DMS53 treated with DMSO at 0.1 percent for 48 hours (cell line): ENCODE results near the gene QSOX2.
A peak's percentile ranks its signal among the peaks of the same experiment; 100 is the strongest.
"Not testable (repeated sequence)": the region's sequence is repeated elsewhere in the genome, so short reads cannot be mapped to it uniquely, and the experiment has no call there.

Experiments
- DNase-seq: peaks from one replicate; lab custom pipeline; 2025; ENCODE audit not compliant: unreplicated experiment; lab: John Stamatoyannopoulos, UW

Gene QSOX2

GRCh38 chr9:136237486-136238341 lies 7.9 kb downstream of the QSOX2 start:
- DNase-seq = no peak

GRCh38 chr9:136236471-136237410 lies 8.9 kb downstream of the QSOX2 start:
- DNase-seq = not testable (repeated sequence)

DNA sequence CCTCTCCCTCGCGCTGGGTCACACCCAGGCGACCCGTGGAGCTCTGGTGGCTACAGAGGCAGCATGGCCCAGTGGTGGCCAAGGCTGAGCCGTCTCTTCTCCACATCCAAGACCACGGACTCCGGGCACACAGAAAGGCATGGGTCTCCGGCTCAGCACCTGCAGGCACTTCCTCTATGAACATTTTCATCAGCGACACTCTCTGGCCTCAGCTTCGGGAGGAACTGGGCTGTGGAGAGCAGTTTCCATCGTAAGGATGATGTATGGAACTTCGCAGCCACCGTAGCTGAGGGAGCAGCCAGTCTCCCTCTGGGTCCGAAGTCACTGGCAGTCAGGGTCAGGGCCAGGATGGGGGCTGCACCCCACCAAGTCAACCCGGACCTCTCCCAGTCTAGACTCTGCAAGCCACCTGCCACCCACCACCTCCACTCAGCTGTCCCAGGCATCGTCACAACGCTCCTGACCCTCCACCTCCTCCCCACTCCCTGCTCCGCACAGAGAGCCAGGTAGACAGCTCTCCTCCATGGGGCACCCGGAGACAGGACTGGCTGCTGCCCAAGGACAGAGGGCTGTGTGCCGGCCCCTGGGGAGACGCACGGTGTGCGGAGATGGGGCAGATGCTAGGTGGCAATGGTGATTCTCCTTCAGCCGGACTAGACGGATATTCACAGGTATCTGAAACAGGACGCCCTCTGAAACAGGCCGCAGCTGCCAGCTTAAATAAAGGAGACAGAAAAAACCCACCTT lies 9.7 kb downstream of the QSOX2 start:
- no peak for DNase-seq

DNA sequence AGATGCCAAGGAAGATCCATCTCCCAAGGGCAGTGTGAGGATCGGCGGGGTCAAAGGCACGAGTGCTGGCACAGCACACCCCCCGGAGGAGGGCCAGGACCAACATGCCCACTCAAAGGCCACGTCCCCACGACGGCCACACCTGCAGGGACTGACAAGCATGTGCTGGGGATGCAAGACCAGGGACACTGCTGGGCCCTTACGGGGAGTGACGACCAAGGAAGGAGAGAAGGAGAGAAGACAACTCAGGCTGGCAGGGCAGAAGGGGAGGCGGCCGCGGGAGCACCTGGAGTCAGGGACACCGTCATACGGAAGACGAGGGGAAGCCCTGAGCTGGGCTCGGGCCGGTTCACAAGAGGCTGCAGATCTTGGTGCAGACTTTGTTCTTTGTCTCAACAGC lies 10.4 kb downstream of the QSOX2 start:
- DNase-seq = no peak

GRCh38 chr9:136234597-136234996 lies 11.0 kb downstream of the QSOX2 start:
- DNase-seq = no peak

DNA sequence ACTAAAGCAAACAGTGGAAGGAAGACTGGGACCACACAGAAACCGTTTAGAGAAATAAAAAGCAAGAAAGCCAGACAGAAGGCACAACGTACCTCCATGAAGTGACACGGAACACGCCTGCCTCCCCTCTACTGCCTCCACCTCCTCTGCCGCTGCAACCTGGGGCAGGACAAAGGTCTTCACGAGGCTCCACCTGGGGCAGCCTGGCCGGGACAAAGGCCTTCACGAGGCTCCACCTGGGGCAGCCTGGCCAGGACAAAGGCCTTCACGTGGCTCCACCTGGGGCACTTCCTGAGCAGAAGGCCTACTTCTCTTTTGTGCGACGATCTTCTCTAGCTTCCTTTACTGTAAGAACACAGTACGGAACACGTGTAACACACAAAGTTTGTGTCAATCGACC lies 11.7 kb downstream of the QSOX2 start:
- DNase-seq = no peak

GRCh38 chr9:136233411-136233810 lies 12.2 kb downstream of the QSOX2 start:
- no peak for DNase-seq

DNA sequence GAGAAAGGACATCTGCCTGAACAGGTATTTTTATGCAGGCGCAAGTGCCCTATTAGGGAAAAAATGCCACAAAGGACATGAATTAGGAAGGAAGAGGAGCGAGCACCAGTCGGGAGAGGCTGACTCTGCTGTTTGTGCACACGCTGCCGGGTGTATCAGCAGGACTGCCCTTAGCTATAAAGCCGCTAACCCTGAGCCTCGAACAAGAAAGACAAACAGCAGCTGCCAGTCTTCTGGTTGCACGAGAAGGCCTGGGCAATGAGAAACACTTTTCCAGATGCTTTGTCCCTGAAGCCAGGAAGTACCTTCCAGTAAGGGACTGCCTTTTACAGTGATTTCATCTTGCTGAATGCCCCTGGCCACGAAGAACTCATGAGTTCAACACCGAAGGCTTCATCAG lies 12.6 kb downstream of the QSOX2 start:
- DNase-seq = no peak

DNA sequence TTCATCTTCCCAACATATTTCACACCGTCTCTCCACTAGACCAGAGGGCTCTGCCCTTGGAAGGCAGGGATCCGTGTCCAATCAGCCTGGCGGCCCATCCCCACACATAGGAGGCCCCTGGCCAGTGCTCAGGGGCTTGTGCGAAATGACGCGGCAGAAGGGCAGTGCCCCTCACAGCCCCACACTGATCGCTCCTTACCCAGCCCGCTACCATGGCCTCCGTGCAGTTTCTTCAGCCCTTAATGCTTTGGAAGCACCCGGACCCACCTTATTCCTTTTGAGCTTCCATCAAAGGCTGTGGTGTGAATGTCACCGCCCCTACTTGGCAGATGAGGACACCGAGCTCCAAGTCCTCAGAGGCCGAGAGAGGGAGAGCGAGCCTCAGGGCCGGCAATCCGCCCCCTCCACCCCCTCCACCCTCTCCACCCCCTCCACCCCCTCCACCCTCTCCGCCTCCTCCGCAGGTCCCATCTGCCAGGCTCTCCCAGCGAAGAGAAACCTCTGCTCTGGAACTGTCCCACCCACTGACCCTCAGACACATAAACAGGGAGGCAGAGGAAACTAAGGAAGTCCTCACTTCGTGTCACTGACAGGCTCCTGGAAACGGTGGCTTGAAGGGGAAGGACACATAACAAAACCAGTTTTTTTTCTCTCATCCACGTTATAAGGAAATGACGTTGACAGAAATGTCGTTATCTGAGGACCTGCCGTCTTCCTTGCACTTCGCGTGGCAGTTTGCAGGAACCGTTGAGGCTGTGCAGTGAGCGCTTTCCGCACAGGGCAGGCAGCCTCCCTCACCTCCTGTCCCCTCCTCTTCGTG lies 13.9 kb downstream of the QSOX2 start:
- no peak for DNase-seq

DNA sequence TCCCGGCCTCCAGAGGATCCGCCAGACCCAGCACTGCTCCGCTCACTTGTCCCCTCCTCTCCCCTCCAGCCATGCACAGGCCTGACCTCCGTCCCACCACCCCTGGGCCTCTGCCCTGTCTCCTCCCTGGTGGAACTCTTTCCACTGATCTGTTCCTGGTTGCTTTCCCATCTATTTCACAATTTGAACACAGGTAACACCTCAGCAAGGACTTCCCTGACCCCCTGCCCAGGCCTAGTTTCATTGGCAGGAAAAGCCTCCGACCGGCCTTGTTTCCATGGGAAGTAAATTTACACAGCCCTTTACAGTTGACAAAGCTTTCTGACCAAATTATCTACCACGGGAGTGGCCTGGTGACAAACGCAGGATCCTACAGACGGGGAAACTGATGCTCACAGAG lies 14.8 kb downstream of the QSOX2 start:
- DNase-seq = no peak

DNA sequence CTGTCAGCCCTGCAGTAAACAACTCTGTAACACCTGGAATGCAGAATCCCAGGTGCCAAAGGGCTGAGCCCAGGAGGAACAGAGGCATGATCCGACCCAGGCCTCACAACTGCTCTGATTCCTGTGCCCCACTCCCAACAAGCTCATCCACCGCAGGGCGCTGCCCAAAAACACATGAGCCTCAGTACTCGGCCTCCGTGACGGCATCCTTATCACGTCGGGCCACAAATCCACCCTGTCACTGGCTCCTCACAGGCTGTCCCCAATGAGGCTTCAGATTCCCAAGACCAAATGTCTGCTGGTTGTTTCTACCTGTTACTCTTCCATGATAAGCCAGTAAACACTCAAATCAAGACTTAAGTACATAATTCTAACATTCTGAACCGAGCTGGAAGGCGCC lies 15.2 kb downstream of the QSOX2 start:
- DNase-seq = no peak

- DNase-seq = no peak
These were observed 16.2 kb downstream of the QSOX2 start for GRCh38 chr9:136229096-136230065.

- DNase-seq = no peak
These were observed 17.3 kb downstream of the QSOX2 start for GRCh38 chr9:136228107-136228875.

- no peak for DNase-seq
These were observed 18.8 kb downstream of the QSOX2 start for GRCh38 chr9:136226680-136227407.

GRCh38 chr9:136225748-136226679 lies 19.6 kb downstream of the QSOX2 start:
- peak; percentile 38 for DNase-seq

DNA sequence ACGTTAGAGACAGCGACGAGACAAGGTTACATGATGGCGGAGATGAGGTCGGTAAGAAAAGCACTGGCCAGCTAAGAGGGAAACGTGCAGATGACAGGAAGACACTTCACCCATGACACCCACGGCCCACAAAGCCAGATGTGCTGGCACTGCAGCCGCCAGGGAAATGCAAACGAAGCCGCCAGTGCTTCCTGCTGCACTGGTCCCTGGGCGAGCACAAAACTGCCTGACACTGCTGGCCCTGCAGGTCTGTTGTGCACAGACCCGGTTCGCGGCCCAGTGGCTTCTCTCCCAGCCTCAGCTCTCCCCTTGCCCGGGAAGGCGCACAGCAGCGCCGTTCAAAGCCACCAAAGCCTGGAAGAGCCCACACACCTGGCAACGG lies 20.3 kb downstream of the QSOX2 start:
- DNase-seq = no peak
